K562 (cell line): ENCODE results near the gene CNDP2. TPM values are rescaled to one million over a fixed set of nuclear protein-coding genes. Genes with fewer than 3 reads are reported as not detected.

Source experiments
- ARNT ChIP-seq, 2 experiments: fragments of 450-650 bp; IDR thresholded peaks; 2 replicates each; pipeline ENCODE4 v1.6.1; 2016; ENCODE audit warnings: mild to moderate bottlenecking in 1 of 2
- CBFB ChIP-seq: sonication (generic); formaldehyde crosslinking; IDR thresholded peaks from 2 replicates; pipeline ENCODE4 v1.4.0; 2020; ENCODE audit warnings: mild to moderate bottlenecking, missing genetic modification reagents
- CBX2 ChIP-seq: fragments of 200-600 bp; sonication (generic); IDR thresholded peaks from one replicate; pipeline ENCODE4 v1.6.1; 2012; ENCODE audit warnings: mild to moderate bottlenecking, low read length, inconsistent platforms; ENCODE audit not compliant: insufficient read depth, poor library complexity, severe bottlenecking
- CUX1 ChIP-seq: fragments of 200-800 bp; sonication (Bioruptor generic); IDR thresholded peaks from 2 replicates; pipeline ENCODE4 v1.6.1; 2016; ENCODE audit warnings: missing genetic modification characterization, missing compliant biosample characterization
- ERF ChIP-seq: fragments of 450-650 bp; formaldehyde crosslinking; IDR thresholded peaks from 2 replicates; pipeline ENCODE4 v1.4.0; 2020; ENCODE audit warnings: mild to moderate bottlenecking, mixed read lengths
- GATAD2A ChIP-seq: fragments of 450-650 bp; IDR thresholded peaks from 2 replicates; pipeline ENCODE4 v1.6.1; 2017
- GTF2E2 ChIP-seq: fragments of 200-800 bp; sonication (Bioruptor generic); IDR thresholded peaks from 2 replicates; pipeline ENCODE4 v1.6.1; 2016; ENCODE audit warnings: missing genetic modification characterization, missing compliant biosample characterization
- HES1 ChIP-seq: fragments of 450-650 bp; IDR thresholded peaks from 2 replicates; pipeline ENCODE4 v1.6.1; 2016; ENCODE audit warnings: low read depth, mild to moderate bottlenecking, moderate library complexity
- HNRNPUL1 ChIP-seq: fragments of 200-400 bp; formaldehyde crosslinking; IDR thresholded peaks from 2 replicates; pipeline ENCODE4 v1.6.1; 2017; ENCODE audit warnings: low read length
- MTA1 ChIP-seq: fragments of 450-650 bp; IDR thresholded peaks from 2 replicates; pipeline ENCODE4 v1.6.1; 2017; ENCODE audit warnings: borderline replicate concordance
- NR2F6 ChIP-seq: fragments of 450-650 bp; formaldehyde crosslinking; IDR thresholded peaks from 2 replicates; pipeline ENCODE4 v1.4.0; 2020; ENCODE audit warnings: mild to moderate bottlenecking
- SMAD1 ChIP-seq: fragments of 150-350 bp; IDR thresholded peaks from 2 replicates; pipeline ENCODE4 v1.6.1; 2014; ENCODE audit warnings: low read length, low read depth; ENCODE audit not compliant: partially characterized antibody
- SMAD2 ChIP-seq: fragments of 150-350 bp; IDR thresholded peaks from 2 replicates; pipeline ENCODE4 v1.6.1; 2014; ENCODE audit warnings: low read depth, mild to moderate bottlenecking, low read length
- TEAD1 ChIP-seq, 2 experiments: fragments of 450-650 bp in 1 of 2; sonication (generic) in 1 of 2; formaldehyde crosslinking; IDR thresholded peaks; 2 replicates each; pipeline versions ENCODE4 v1.4.0 to v1.8.0; 2020 to 2022; ENCODE audit warnings: mild to moderate bottlenecking in 2 of 2, missing genetic modification reagents in 1 of 2
- ZBTB34 ChIP-seq: fragments of 250-450 bp; sonication (Bioruptor Pico); IDR thresholded peaks from 2 replicates; pipeline ENCODE4 v1.8.0; 2021; ENCODE audit warnings: mild to moderate bottlenecking, moderate library complexity
- ZNF274 ChIP-seq: IDR thresholded peaks from 2 replicates; pipeline ENCODE4 v1.6.1; 2011; ENCODE audit warnings: low read depth, mild to moderate bottlenecking, low read length, moderate library complexity, borderline replicate concordance
- ZNF324 ChIP-seq: fragments of 250-450 bp; sonication (Bioruptor Pico); IDR thresholded peaks from 2 replicates; pipeline ENCODE4 v1.4.0; 2020; ENCODE audit warnings: mild to moderate bottlenecking
- ZNF707 ChIP-seq: fragments of 250-450 bp; sonication (Bioruptor Pico); conservative IDR thresholded peaks from 2 replicates; pipeline ENCODE4 v1.8.0; 2022; ENCODE audit warnings: inconsistent platforms, mild to moderate bottlenecking, moderate library complexity
- polyA plus RNA-seq, 8 experiments: library from polyadenylated mRNA; depleted of rRNA in 4 of 8; stranded (reverse) in 5 of 8; unstranded in 3 of 8; fragments of >200 nt; fragmentation: Nextera tagmentation in 2 of 8; fragmentation: Illumina TruSeq in 1 of 8; extraction: Ambion mirVana in 2 of 8; extraction: Trizol in 1 of 8; gene quantifications; 2 replicates each; pipeline versions ENCODE4 v1.2.1 to v1.2.3, GENCODE V29; 2011 to 2014; ENCODE audit warnings: inconsistent platforms in 1 of 8, missing spikeins in 1 of 8
- total RNA-seq, 7 experiments: library from RNA; depleted of rRNA in 6 of 7; stranded (reverse); fragments of >200 nt in 6 of 7; fragmentation: Illumina TruSeq in 2 of 7; extraction: Trizol in 2 of 7; gene quantifications; 2 replicates each; pipeline versions ENCODE4 v1.2.1 to v1.2.3, GENCODE V29; 2011 to 2021; ENCODE audit warnings: low replicate concordance in 1 of 7

Gene CNDP2
- total and polyA plus RNA-seq, 9 of the 15 experiments (the other 6 are each of a cell fraction or from before 2014, with no cell fraction given): 34.1 to 128 (median 53.8) TPM

GRCh38 chr18:74495581-74496507, at the start of gene CNDP2 (continued):
- TF ChIP-seq ZBTB34 (CRISPR knock-in tag) (no peak), ARNT (IDR thresholded peaks at IDR 0.05) (no peak), CBX2 (no peak), TEAD1 (CRISPR knock-in tag; IDR thresholded peaks at IDR 0.05) (peak in 1 of 2 experiments; percentile 68; a peak in 1 of 4 replicates), SMAD1 (no peak), SMAD2 (no peak), MTA1 (no peak), HES1 (no peak), ZNF274 (no peak), GTF2E2 (tag) (no peak), ZNF707 (CRISPR knock-in tag) (no peak), GATAD2A (no peak), HNRNPUL1 (no peak), ZNF324 (CRISPR knock-in tag) (no peak), CUX1 (CRISPR knock-in tag) (no peak), CBFB (CRISPR knock-in tag) (no peak), NR2F6 (CRISPR knock-in tag) (no peak), ERF (CRISPR knock-in tag) (no peak)
